H9 (cell line): ENCODE results near the gene AP2M1. TPM values are rescaled to one million over a fixed set of nuclear protein-coding genes. Genes with fewer than 3 reads are reported as not detected.

Source experiments
- DNase-seq: peaks from one replicate; pipeline ENCODE4 v3.0.0-alpha.2; 2017
- H2AFZ ChIP-seq: one replicate; pipeline ENCODE4 v1.6.1; 2013; ENCODE audit warnings: mild to moderate bottlenecking, low read length, control low read depth, moderate library complexity
- H2AK5ac ChIP-seq: 2 replicates; pipeline ENCODE4 v1.6.1; 2013; ENCODE audit warnings: low read length, control low read depth, mixed read lengths; ENCODE audit not compliant: insufficient read length
- H2BK120ac ChIP-seq: one replicate; pipeline ENCODE4 v1.6.1; 2013; ENCODE audit warnings: low read depth, mild to moderate bottlenecking, low read length, control low read depth, inconsistent platforms; ENCODE audit not compliant: poor library complexity, severe bottlenecking
- H2BK12ac ChIP-seq: 2 replicates; pipeline ENCODE4 v1.6.1; 2013; ENCODE audit warnings: low read length, control low read depth, mixed read lengths, low read depth; ENCODE audit not compliant: insufficient read length
- H2BK15ac ChIP-seq: 2 replicates; pipeline ENCODE4 v1.6.1; 2013; ENCODE audit warnings: low read depth, low read length, control low read depth
- H2BK20ac ChIP-seq: one replicate; pipeline ENCODE4 v1.6.1; 2013; ENCODE audit warnings: low read depth, mild to moderate bottlenecking, low read length, control low read depth, inconsistent platforms; ENCODE audit not compliant: poor library complexity, severe bottlenecking
- H2BK5ac ChIP-seq: 2 replicates; pipeline ENCODE4 v1.6.1; 2013; ENCODE audit warnings: low read length, control low read depth, mixed read lengths; ENCODE audit not compliant: insufficient read length
- H3K14ac ChIP-seq: 2 replicates; pipeline ENCODE4 v1.6.1; 2013; ENCODE audit warnings: low read length, control low read depth; ENCODE audit not compliant: insufficient read depth
- H3K18ac ChIP-seq: 2 replicates; pipeline ENCODE4 v1.6.1; 2013; ENCODE audit warnings: low read depth, mild to moderate bottlenecking, mixed read lengths, low read length, control low read depth; ENCODE audit not compliant: insufficient read length
- H3K23ac ChIP-seq: 2 replicates; pipeline ENCODE4 v1.6.1; 2013; ENCODE audit warnings: low read length, control low read depth, mixed read lengths, low read depth; ENCODE audit not compliant: insufficient read length
- H3K23me2 ChIP-seq: 2 replicates; pipeline ENCODE4 v1.6.1; 2013; ENCODE audit warnings: low read depth, mild to moderate bottlenecking, mixed read lengths, low read length, control low read depth; ENCODE audit not compliant: insufficient read length, poor library complexity, severe bottlenecking
- H3K27ac ChIP-seq: 2 replicates; pipeline ENCODE4 v1.5.1; 2013; ENCODE audit warnings: low read length, control low read depth, mixed read lengths, low read depth; ENCODE audit not compliant: insufficient read length
- H3K27me3 ChIP-seq: 2 replicates; pipeline ENCODE4 v1.6.1; 2013; ENCODE audit warnings: low read length, control low read depth, inconsistent platforms; ENCODE audit not compliant: insufficient read depth
- H3K4ac ChIP-seq: 2 replicates; pipeline ENCODE4 v1.6.1; 2013; ENCODE audit warnings: low read depth, mild to moderate bottlenecking, control low read depth, inconsistent platforms, low read length, moderate library complexity
- H3K4me1 ChIP-seq: 2 replicates; pipeline ENCODE4 v1.6.1; 2013; ENCODE audit warnings: low read length, control low read depth, inconsistent platforms; ENCODE audit not compliant: insufficient read depth
- H3K4me2 ChIP-seq: 2 replicates; pipeline ENCODE4 v1.6.1; 2013; ENCODE audit warnings: low read length, control low read depth, mixed read lengths; ENCODE audit not compliant: insufficient read length, insufficient read depth
- H3K56ac ChIP-seq: 2 replicates; pipeline ENCODE4 v1.6.1; 2013; ENCODE audit warnings: low read depth, mild to moderate bottlenecking, mixed read lengths, low read length, control low read depth; ENCODE audit not compliant: insufficient read length
- H3K79me1 ChIP-seq: 2 replicates; pipeline ENCODE4 v1.6.1; 2013; ENCODE audit warnings: low read depth, mild to moderate bottlenecking, moderate library complexity, low read length, control low read depth, inconsistent platforms; ENCODE audit not compliant: insufficient read depth, poor library complexity, severe bottlenecking
- H3K79me2 ChIP-seq: 2 replicates; pipeline ENCODE4 v1.6.1; 2013; ENCODE audit warnings: low read length, control low read depth, inconsistent platforms; ENCODE audit not compliant: insufficient read depth
- H3K9ac ChIP-seq: 2 replicates; pipeline ENCODE4 v1.6.1; 2013; ENCODE audit warnings: low read length, control low read depth, mixed read lengths; ENCODE audit not compliant: insufficient read length; ENCODE audit errors: extremely low read depth
- H3K9me3 ChIP-seq: one replicate; pipeline ENCODE4 v1.6.1; 2013; ENCODE audit warnings: low read depth, low read length, inconsistent platforms; ENCODE audit not compliant: control insufficient read depth
- H3T11ph ChIP-seq: one replicate; pipeline ENCODE4 v1.6.1; 2013; ENCODE audit warnings: mild to moderate bottlenecking, low read length, control low read depth, inconsistent platforms
- H4K20me1 ChIP-seq: one replicate; pipeline ENCODE4 v1.6.1; 2013; ENCODE audit not compliant: control insufficient read depth, insufficient read length, insufficient read depth
- H4K5ac ChIP-seq: 2 replicates; pipeline ENCODE4 v1.6.1; 2013; ENCODE audit warnings: low read depth, mild to moderate bottlenecking, mixed read lengths, low read length, control low read depth; ENCODE audit not compliant: insufficient read length
- H4K8ac ChIP-seq: replicated peaks from 2 replicates; pipeline ENCODE4 v1.6.1; 2013; ENCODE audit warnings: low read length, control low read depth, mixed read lengths, low read depth; ENCODE audit not compliant: insufficient read length
- H4K91ac ChIP-seq: 2 replicates; pipeline ENCODE4 v1.6.1; 2013; ENCODE audit warnings: low read depth, mild to moderate bottlenecking, moderate library complexity, mixed read lengths, low read length, control low read depth; ENCODE audit not compliant: insufficient read length
- H3K27ac Mint-ChIP-seq, 3 experiments: 2 replicates in 2 of 3; 3 replicates in 1 of 3; pipeline ENCODE4 v1.8.0; 2020 to 2021; ENCODE audit warnings: mixed read lengths in 3 of 3, mild to moderate bottlenecking in 1 of 3, moderate library complexity in 1 of 3
- H3K27me3 Mint-ChIP-seq: 2 replicates; pipeline ENCODE4 v1.8.0; 2021; ENCODE audit warnings: low read depth, mild to moderate bottlenecking, moderate library complexity, mixed read lengths
- H3K36me3 Mint-ChIP-seq, 3 experiments: 2 replicates in 2 of 3; 3 replicates in 1 of 3; pipeline ENCODE4 v1.8.0; 2020 to 2021; ENCODE audit warnings: low read depth in 3 of 3, mixed read lengths in 3 of 3; ENCODE audit not compliant: insufficient read depth in 1 of 3
- H3K4me1 Mint-ChIP-seq, 2 experiments: 2 replicates each; pipeline ENCODE4 v1.8.0; 2020; ENCODE audit warnings: mixed read lengths in 2 of 2
- H3K4me3 Mint-ChIP-seq, 2 experiments: 2 replicates in 1 of 2; 3 replicates in 1 of 2; pipeline ENCODE4 v1.8.0; 2020 to 2021; ENCODE audit warnings: mild to moderate bottlenecking in 2 of 2, mixed read lengths in 2 of 2, moderate library complexity in 1 of 2
- H3K9me3 Mint-ChIP-seq, 2 experiments: 2 replicates in 1 of 2; 3 replicates in 1 of 2; pipeline ENCODE4 v1.8.0; 2020; ENCODE audit warnings: mild to moderate bottlenecking in 2 of 2, mixed read lengths in 2 of 2, moderate library complexity in 1 of 2
- WGBS: extraction: QIAGEN DNeasy Blood & Tissue Kit; methylation state at CpG from one replicate; pipeline ENCODE4 v1.1.7; 2013; ENCODE audit warnings: missing lambda C conversion rate, low lambda C conversion rate, mixed read lengths; ENCODE audit not compliant: insufficient read length; ENCODE audit errors: extremely low coverage; 5-methylcytosine and 5-hydroxymethylcytosine counted together
- total RNA-seq: library from RNA; stranded (reverse); gene quantifications from 2 replicates; pipeline ENCODE4 v1.2.1, GENCODE V29; 2021
- TF ChIP-seq, protein P1 (sequence below): fragments of 200-600 bp; sonication (generic); conservative IDR thresholded peaks from 3 replicates; pipeline ENCODE4 v1.8.0; 2021; ENCODE audit warnings: antibody characterized with exemption, mild to moderate bottlenecking

The AP2M1 gene
- total RNA-seq, 1 experiment from 2014 or later, result 443 TPM

DNA sequence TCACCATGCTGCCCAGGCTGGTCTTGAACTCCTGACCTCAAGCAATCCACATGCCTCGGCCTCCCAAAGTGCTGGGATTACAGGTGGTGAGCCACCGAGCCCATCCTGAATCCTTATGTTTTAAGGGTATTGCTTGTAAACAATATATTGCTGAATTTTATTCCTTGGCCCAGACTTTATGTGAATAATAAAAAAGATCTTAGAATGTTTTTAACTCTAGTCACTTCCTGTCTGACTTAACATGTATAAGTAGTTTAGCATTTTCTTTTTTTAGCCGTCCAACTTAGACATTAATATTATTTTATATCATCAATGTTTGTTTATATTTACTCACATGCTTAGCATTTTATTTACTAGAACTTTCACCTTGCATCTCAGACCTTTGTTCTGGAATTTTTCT lies 48.6 kb upstream of the AP2M1 start:
- Mint-ChIP-seq H3K27me3 (no peaks in the 10 kb centered on the region), H3K36me3 (no peaks in the 10 kb centered on the region), H3K27ac (no peak overlapping the region), H3K4me1 (peaks cover 2 to 7% of the 10 kb centered on the region in 2 experiments), H3K4me3 (no peak overlapping the region), H3K9me3 (no peaks in the 10 kb centered on the region)
- Histone ChIP-seq H4K5ac (no peak overlapping the region), H2AFZ (no peak overlapping the region), H4K91ac (no peak overlapping the region), H3K79me1 (no peaks in the 10 kb centered on the region), H3K18ac (no peak overlapping the region), H3K27ac (no peak overlapping the region), H2AK5ac (no peak overlapping the region), H3K23ac (no peak overlapping the region), H3K9ac (no peak overlapping the region), H2BK20ac (no peak overlapping the region), H3K23me2 (no peaks in the 10 kb centered on the region), H2BK12ac (no peak overlapping the region), H4K8ac (no peak overlapping the region), H3K4ac (no peak overlapping the region), H4K20me1 (no peaks in the 10 kb centered on the region), H3K9me3 (no peaks in the 10 kb centered on the region), H3K14ac (no peak overlapping the region), H3K4me2 (no peak overlapping the region), H2BK15ac (no peak overlapping the region), H3K4me1 (no peaks in the 10 kb centered on the region; the same call in 1 of the 2 replicates), H3K27me3 (no peaks in the 10 kb centered on the region), H3K79me2 (no peaks in the 10 kb centered on the region), H3T11ph (no peak overlapping the region), H2BK120ac (no peak overlapping the region), H2BK5ac (no peak overlapping the region), H3K56ac (no peak overlapping the region)
- no peak for DNase-seq
- TF ChIP-seq, protein P1, sequence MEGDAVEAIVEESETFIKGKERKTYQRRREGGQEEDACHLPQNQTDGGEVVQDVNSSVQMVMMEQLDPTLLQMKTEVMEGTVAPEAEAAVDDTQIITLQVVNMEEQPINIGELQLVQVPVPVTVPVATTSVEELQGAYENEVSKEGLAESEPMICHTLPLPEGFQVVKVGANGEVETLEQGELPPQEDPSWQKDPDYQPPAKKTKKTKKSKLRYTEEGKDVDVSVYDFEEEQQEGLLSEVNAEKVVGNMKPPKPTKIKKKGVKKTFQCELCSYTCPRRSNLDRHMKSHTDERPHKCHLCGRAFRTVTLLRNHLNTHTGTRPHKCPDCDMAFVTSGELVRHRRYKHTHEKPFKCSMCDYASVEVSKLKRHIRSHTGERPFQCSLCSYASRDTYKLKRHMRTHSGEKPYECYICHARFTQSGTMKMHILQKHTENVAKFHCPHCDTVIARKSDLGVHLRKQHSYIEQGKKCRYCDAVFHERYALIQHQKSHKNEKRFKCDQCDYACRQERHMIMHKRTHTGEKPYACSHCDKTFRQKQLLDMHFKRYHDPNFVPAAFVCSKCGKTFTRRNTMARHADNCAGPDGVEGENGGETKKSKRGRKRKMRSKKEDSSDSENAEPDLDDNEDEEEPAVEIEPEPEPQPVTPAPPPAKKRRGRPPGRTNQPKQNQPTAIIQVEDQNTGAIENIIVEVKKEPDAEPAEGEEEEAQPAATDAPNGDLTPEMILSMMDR, result no peak
- no CpG with 5 or more reads among the region's 3 CpGs for WGBS
